NB4 (cell line): ENCODE data around the gene ADAMTS16.
A peak's percentile ranks its signal among the peaks of the same experiment; 100 is the strongest.

ENCODE experiments used
- DNase-seq: peaks from one replicate; pipeline ENCODE4 v3.0.0; 2010; ENCODE audit warnings: low read depth
- H3K4me3 ChIP-seq: one replicate; pipeline ENCODE4 v1.5.1; 2011; ENCODE audit warnings: mild to moderate bottlenecking, low read depth, low read length, moderate library complexity
- CTCF ChIP-seq: IDR thresholded peaks from one replicate; pipeline ENCODE4 v1.5.1; 2012; ENCODE audit warnings: low read depth, low read length
- MAX ChIP-seq: IDR thresholded peaks from 2 replicates; pipeline ENCODE4 v1.6.1; 2011; ENCODE audit warnings: low read depth, low read length
- MYC ChIP-seq: IDR thresholded peaks from 2 replicates; pipeline ENCODE4 v1.6.1; 2011; ENCODE audit warnings: low read depth, low read length
- POLR2A ChIP-seq: IDR thresholded peaks from 2 replicates; pipeline ENCODE4 v1.6.1; 2011; ENCODE audit warnings: mild to moderate bottlenecking; ENCODE audit not compliant: insufficient read length; ENCODE audit errors: extremely low read depth

The ADAMTS16 gene

DNA sequence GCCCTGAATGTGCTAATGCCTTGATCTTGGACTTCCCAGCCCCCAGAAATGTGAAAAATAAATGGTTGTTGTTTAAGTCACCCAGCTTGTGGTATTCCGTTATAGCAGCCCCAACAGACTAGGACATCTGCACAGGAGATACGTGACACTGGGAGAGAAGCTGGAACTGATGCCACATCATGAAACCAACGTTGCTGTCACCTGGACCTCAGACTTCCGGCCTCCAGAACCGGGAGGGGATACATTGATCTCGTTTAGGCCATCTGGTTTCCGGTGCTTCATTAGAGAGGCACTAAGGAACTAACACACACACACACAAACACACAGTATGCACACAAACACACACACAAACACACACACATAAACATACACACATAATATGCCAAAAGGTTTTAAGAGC lies 207.3 kb downstream of the ADAMTS16 start:
- DNase-seq: no peak
- no peak for TF ChIP-seq MYC
- no peak for TF ChIP-seq POLR2A
- no peak overlapping the region for H3K4me3 ChIP-seq

- DNase-seq: peak; percentile 51
- H3K4me3 ChIP-seq: no peak overlapping the region
- no peak for TF ChIP-seq CTCF
- no peak for TF ChIP-seq MAX
- no peak for TF ChIP-seq POLR2A
- no peak for TF ChIP-seq MYC
Measured at GRCh38 chr5:5348135-5348534, 208.0 kb downstream of the ADAMTS16 start.

GRCh38 chr5:5348576-5348975 lies 208.4 kb downstream of the ADAMTS16 start:
- no peak for DNase-seq
- H3K4me3 ChIP-seq: no peak overlapping the region
- TF ChIP-seq MYC (no peak), CTCF (no peak), POLR2A (no peak), MAX (no peak)

DNA sequence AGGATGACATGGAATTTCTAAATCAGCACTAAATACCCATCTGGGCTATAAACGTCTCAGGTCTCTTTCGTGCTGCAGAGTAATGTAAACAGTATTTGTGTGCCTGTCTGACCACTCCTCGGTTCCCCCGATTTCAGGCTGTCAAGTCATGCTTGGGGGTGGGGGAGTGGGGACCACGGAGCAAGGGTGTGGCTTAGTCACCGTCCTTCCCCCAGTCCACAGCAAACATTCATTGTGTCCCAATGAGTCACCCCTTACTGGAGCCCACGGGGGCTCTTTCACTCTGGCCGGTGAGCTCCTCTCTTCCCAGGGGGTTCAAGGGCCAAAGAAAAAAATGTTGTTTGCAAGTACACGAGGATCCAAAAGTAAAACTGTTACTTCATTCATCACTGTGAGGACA lies 210.0 kb downstream of the ADAMTS16 start:
- no peak overlapping the region for H3K4me3 ChIP-seq
- TF ChIP-seq MYC: no peak
- DNase-seq: peak; percentile 77

DNA sequence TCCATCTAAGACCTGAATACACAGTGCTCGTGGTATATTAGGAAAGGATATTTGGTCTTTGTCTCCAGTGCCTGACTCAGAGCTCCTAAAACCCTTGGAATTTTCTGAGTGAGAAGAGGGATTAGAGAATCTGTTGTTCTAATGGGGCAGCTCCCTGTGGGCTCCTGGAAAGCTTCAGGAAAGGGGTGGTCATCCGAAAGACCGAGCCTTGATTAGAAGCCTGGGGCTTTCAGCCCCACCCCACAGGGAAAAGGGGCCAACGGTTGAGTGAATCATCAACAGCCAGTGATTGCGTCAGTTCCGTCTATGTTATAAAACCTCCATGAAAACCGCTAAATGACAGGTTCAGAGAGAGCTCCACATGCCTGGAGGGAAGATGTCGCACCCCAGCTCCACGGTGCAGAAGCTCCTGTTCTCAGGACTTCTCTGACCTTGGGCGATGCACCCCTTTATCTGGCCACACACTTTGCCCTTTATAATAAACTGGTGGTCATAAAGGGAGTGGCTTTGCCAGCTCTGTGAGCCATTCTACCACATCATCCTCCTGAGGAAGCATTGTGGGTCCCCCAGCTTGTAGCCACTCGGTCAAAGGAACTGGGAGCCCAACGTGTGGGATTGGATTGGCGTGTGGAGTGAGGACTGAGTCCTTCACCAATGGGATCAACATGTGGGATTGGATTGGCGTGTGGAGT lies 211.3 kb downstream of the ADAMTS16 start:
- TF ChIP-seq POLR2A (no peak), CTCF (no peak), MYC (no peak), MAX (no peak)
- H3K4me3 ChIP-seq: no peak overlapping the region
- peak; percentile 88 for DNase-seq

DNA sequence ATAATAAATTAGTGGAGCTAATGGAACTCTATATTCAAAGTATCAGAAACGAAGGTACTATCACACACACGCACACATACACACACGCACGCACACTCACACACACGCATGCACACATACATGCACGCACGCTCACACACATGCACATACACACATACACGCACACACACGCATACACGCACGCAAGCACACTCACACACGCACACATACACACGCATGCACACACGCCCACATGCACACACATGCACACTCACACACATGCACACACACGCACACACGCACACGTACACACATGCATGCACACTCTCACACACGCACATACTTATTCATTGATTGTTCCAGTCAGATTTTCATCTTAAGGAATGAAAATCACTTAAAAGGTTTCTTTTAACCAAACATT lies 212.5 kb downstream of the ADAMTS16 start:
- DNase-seq: no peak
- H3K4me3 ChIP-seq: no peak overlapping the region
- no peak for TF ChIP-seq MYC

GRCh38 chr5:5353681-5354080 lies 213.6 kb downstream of the ADAMTS16 start:
- no peak overlapping the region for H3K4me3 ChIP-seq
- no peak for TF ChIP-seq MAX
- no peak for TF ChIP-seq POLR2A
- TF ChIP-seq CTCF: no peak
- no peak for TF ChIP-seq MYC
- DNase-seq: no peak
